NCI-H510A treated with DMSO at 0.1 percent for 48 hours (cell line): Measurements from ENCODE around the gene SULT1A3.
"Not testable (repeated sequence)": the region's sequence is repeated elsewhere in the genome, so short reads cannot be mapped to it uniquely, and the experiment has no call there.

Experiments used
- DNase-seq: peaks from one replicate; lab custom pipeline; 2025; lab: John Stamatoyannopoulos, UW

SULT1A3 gene

DNA sequence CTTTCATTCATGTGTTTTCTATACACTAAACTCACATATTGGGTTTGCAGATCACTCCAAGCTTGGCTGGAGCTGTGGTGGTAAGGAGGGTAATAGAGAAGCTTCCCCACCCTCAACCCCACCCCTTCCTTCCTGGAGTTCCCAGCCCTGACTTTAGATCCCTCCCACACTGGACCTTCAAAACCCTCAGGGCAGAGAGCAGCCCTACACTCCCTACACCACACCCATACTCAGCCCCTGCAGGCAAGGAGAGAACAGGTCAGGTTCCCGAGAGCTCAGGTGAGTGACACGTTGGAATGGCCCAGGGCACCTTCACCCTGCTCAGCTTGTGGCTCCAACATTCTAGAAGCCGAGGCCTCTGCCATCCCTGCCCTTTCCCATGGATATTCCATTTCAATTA lies at the start of gene SULT1A3:
SULT1A3 (plus strand) TSS at position 207 of the 400 bp plus-strand sequence. CDS start 1,474 bp downstream, outside the sequence.
- DNase-seq = not testable (repeated sequence)

DNA sequence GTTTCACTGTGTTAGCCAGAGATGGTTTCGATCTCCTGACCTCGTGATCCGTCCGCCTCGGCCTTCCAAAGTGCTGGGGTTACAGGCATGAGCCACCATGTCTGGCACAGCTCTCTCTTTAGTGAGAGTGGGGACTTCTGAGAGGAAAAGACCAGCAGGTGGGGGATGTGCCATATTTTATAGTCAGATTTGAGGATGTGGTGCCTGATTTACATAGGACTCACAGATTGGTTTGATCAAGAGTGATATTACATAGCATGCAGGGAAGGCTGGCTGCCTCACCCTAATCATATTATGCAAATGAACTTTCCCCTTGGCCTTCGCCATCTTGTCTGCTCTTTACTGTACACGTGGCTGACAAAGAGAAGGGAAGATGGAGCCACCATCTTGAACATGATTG lies 48.0 kb upstream of the SULT1A3 start:
- no peak for DNase-seq

DNA sequence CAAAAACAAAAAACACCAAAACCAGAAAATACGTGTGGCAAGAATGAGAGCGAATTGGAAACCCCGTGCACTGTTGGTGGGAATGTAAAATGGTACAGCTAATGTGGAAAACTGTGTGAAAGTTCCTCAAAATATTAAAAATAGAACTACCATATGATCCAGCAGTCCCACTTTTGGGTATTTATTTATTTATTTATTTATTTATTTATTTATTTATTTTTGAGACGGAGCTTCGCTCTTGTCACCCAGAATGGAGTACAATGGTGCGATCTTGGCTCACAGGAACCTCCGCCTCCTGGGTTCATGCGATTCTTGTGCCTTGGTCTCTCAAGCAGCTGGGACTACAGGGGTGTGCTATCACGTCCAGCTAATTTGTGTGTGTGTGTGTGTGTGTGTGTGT lies 46.5 kb upstream of the SULT1A3 start:
- DNase-seq = no peak

DNA sequence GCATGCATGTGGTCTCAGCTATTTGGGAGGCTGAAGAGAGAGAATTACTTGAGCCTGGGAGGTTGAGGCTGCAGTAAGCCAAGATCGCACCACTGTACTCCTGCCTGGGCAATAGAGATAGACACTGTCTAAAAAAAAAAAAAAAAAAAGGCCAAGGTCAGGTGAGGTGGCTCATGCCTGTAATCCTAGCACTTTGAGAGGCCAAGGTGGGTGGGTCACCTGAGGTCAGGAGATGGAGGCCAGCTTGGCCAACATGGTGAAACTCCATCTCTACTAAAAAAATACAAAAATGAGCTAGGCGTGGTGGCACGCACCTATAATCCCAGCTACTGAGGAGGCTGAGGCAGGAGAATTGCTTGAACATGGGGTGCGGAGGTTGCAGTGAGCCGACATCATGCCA lies 43.9 kb upstream of the SULT1A3 start:
- no peak for DNase-seq

DNA sequence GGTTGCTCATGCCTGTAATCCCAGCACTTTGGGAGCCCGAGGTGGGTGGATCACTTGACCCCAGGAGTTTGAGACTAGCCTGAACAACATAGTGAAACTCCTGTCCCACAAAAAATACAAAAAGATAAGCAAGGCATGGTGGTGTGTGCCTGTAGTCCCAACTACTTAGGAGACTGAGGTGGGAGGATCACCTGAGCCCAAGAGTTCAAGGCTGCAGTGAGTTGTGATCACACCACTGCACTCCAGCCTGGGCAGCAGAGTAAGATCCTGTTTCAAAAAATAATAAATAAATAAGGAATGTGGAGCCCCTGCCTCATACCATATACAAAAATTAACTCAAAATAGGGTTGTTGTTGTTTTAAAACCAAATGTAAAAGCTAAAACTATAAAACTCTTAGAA lies 41.8 kb upstream of the SULT1A3 start:
- DNase-seq = no peak

DNA sequence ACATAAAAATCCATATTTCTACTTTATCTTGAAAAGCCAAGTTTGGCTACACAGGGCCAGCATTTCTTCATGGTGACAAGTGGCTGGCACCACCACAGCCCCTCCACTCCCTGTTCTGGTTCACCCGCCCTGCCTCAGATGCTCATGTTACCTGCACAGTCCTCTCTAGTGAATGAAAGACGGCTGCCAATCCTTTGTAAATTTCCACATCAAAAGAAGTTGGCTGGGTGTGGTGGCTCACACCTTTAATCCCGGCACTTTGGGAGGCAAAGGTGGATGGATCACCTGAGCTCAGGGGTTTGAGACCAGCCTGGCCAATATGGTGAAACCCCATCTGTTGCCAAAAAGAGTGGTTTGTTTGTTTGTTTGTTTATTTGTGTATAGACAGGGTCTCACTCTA lies 35.5 kb upstream of the SULT1A3 start:
- no peak for DNase-seq

DNA sequence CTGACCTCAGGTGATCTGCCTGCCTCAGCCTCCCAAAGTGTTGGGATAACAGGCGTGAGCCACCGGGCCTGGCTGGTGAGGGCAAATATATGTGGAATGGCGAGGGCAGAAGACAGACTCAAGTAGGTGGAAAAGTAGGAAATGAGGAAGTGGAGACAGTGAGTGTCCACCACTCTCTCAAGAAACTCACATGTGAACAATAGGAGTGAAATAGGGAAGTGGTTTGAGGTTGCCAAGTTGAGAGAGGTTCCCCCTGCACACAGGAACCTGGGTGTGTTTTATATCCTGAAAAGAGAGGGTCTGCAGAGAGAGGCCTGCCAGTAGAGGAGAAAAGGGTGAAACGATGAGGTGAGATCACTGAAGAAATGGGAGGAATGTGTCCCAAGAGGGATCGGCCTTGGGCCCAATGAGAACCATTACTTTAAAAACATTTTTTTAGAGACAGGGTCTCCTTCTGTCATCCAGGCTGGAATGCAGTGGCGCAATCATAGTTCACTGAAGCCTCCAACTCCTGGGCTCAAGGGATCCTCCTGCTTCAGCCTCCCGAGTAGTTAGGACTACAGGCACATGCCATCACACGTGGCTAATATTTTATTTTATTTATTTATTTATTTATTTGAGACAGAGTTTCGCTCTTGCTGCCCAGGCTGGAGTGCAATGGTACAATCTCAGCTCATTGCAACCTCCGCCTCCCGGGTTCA lies 32.7 kb upstream of the SULT1A3 start:
- no peak for DNase-seq

DNA sequence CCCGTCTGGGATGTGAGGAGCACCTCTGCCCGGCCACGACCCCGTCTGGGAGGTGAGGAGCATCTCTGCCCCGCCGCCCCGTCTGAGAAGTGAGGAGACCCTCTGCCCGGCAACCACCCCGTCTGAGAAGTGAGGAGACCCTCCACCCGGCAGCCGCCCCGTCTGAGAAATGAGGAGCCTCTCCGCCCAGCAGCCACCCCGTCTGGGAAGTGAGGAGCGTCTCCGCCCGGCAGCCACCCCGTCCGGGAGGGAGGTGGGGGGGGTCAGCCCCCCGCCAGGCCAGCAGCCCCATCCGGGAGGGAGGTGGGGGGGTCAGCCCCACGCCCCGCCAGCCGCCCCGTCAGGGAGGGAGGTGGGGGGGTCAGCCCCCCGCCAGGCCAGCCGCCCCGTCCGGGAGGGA lies 30.3 kb upstream of the SULT1A3 start:
- not testable (repeated sequence) for DNase-seq

DNA sequence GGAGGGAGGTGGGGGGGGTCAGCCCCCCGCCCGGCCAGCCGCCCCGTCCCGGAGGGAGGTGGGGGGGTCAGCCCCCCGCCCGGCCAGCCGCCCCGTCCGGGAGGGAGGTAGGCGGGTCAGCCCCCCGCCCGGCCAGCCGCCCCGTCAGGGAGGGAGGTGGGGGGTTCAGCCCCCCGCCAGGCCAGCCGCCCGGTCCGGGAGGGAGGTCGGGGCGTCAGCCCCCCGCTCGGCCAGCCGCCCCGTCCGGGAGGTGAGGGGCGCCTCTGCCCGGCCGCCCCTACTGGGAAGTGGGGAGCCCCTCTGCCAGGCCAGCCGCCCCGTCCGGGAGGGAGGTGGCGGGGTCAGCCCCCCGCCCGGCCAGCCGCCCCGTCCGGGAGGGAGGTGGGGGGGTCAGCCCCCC lies 29.6 kb upstream of the SULT1A3 start:
- not testable (repeated sequence) for DNase-seq

DNA sequence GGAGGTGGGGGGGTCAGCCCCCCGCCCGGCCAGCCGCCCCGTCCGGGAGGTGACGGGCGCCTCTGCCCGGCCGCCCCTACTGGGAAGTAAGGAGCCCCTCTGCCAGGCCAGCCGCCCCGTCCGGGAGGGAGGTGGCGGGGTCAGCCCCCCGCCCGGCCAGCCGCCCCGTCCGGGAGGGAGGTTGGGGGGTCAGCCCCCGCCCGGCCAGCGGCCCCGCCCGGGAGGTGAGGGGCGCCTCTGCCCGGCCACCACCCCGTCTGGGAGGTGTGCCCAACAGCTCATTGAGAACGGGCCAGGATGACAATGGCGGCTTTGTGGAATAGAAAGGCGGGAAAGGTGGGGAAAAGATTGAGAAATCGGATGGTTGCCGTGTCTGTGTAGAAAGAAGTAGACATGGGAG lies 28.9 kb upstream of the SULT1A3 start:
- DNase-seq = not testable (repeated sequence)

DNA sequence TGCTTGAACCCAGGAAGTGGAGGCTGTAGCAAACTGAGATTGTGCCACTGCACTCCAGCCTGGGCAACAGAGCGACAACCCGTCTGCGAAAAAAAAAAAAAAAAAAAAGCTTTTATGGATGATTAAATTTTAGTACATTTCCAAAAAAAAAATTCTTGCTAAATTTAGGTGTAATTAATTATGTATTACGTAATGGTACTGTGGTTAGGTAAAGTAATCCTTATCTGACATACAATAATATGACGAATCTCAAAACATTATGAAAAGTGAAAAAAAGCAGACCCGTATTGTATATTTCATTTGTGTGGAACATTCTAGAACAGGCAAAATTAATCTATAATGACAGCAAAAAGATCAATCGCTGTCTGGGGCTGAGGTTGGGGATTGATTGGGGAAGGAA lies 26.0 kb upstream of the SULT1A3 start:
- DNase-seq = no peak

DNA sequence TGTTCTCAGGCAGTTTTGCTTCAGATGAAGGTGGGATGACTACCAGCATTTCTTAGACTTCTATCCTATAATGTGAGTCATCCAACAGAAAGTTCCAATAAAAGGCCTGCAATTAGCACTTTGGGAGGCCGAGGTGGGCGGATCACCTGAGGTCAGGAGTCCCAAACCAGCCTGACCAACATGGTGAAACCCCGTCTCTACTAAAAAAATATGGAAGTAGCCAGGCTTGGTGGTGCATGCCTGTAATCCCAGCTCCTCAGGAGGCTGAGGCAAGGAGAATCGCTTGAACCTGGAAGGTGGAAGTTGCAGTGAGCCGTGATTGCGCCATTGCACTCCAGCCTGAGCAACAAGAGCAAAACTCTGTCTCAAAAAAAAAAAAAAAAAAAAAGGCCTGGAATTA lies 22.2 kb upstream of the SULT1A3 start:
- DNase-seq = not testable (repeated sequence)

DNA sequence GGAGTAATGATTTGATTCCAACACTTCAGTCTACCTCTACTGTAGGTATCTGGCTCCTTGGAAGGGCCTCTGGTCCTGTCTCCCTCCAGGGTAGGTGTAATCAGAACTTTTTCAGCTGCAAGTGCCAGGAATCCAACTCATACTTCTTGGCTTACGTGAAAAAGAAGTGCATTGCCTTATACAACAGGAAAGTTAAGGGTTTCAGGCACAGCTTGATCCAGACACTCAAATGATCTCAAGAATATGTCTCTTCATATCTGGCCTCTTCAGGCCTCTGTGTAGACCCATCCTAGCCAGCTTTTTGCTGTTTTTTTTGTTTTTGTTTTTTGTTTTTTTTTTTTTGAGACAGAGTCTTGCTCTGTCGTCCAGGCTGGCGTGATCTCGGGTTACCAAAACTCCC lies 19.9 kb upstream of the SULT1A3 start:
- no peak for DNase-seq

DNA sequence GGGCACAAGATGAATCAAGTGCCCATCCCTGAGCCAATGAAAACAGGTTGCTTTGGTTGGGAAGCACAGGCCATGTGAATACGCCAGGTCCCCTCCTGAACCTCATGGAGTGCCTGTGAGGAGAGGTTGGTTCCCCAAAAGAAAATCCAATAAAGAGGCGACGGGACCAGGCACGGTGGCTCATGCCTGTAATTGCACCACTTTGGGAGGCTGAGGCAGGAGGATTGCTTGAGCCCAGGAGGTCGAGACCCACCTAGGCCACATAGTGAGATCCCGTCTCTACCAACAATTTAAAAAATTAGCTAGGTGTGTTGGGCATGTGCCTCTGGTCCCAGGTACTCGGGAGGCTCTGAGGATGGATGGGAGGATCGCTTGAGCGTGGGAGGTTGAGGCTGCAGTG lies 19.1 kb upstream of the SULT1A3 start:
- no peak for DNase-seq

DNA sequence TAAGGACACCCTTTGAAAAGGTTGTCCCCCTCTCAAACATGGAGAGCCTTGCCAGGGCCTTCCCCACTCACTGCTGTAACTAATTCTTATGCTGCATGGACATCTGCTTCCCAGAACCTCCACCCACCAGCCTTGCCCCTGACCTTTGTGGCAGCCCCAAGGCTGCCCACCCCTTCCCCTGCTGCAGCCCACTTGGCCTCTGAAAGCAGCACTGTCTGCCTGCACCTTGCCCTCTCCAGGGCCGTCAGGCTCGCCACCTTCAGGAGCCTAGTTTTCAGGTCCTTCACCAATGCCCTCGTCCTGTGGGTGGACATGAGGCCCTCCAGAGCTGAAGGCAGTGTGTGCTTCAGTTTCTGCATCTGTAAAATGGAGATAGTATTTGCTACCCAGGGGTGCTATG lies 18.3 kb upstream of the SULT1A3 start:
- DNase-seq = no peak

DNA sequence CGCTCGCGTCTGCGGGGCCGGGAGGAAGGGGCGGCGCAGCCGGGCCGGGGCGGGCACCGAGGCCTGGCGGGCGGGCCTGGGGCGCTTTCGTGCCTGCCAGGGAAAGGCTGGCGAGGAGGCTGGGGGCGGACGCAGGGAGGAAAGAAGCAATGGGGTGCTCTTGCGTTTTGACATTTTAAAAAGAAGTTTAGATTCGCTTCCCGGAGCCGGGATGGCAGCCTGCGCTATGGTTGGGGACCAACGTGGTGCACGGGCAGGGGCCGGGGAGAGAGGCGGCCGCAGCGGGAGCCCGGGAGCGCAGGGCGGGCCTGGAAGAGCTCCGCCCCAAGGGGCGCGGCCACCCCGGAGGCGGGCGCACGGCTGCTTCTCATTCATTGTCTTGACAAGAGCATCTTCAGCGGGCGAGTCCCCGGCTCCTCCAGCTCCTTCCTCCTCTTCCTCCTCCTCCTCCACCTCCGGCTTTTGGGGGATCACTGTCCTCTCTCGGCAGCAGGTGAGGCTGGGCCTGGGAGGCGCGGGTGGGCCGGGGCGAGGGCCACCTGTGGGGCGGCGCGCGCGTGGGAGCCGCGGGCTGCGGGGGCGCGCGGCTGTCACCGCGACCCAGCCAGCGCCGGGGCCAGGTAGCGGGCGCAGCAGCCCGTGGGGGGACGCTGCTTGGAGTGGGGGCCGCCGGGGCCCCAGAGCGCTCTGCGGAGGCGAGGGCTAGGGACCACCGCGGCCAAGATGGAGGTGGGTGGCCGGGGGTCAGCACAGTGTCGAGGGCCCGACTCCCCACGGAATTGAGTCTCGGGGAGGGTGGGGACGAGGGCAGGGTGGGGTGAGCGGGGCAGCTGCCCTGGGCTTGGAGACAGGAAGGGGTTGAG lies 15.6 kb upstream of the SULT1A3 start, which contains the start of gene CORO1A:
CORO1A (plus strand) TSS at position 370 of the 863 bp plus-strand sequence. CDS start 1,608 bp downstream, outside the sequence.
- DNase-seq = peak; percentile 86

DNA sequence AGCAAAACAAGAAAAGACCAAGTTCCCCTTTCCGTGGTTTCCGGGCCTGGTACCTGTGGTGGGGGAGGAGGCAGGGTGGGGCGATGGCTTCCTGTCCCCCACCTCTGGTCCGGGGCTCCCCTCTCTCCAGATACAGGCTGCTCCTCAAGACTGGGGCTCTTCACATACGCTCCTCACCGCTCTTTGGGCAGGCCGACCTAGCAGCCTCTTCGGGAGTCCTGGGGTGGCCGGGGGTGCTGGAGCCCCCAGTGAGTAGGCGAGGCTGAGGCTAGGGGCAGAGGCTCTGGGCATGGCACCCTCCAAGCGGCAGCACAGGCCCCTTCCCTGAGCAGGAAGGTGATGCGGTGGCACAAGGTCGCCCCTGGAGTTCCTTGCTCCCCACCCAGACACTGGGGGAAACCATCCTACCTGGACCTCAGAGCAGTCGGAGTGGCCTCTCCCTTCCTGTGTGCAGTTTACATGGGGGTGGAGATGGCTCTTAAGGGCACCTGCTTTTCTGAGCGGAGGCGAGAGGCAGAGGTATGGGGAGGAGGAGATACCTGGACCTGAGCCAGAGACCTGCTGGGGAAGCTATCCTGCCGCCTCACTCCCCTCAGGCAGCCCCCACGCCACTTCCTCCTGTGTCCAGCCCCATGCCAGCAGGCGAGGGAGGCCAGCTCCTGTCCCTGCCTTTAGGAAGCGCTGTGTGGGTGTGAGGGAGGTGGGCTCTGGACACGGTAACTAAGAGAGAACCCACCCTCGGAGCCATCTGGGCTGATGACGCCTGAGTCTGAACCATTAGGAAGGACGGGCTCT lies 14.8 kb upstream of the SULT1A3 start:
- peak; percentile 93 for DNase-seq

DNA sequence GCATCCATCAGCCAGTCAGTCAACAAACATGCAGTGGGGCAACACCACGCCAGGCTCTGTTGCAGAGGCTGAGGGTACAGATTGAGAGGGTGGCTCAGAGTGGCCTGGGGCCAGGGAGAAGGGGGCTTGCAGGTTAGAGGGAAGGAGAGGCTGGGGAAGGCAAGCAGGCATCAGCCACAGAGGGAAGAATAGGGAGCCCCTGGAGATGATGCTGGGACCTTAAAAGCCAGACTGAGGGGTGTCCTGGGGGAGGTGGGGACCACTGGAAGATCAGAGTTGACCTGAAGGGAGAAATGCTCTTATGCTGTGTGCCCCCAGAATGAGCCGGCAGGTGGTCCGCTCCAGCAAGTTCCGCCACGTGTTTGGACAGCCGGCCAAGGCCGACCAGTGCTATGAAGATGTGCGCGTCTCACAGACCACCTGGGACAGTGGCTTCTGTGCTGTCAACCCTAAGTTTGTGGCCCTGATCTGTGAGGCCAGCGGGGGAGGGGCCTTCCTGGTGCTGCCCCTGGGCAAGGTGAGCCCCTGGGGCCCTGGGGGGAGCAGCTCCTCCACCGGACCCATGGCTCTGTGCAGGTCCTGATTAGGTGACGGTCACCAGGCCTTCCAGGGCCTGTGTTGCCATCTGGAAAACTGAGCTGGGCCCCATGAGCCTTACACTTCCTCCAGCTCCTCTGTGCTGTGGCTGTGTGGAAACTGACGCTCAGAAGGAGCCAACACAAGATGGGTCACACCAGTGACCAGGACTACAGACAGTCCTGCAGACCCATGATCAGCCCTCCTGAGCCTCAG lies 14.0 kb upstream of the SULT1A3 start:
- no peak for DNase-seq

DNA sequence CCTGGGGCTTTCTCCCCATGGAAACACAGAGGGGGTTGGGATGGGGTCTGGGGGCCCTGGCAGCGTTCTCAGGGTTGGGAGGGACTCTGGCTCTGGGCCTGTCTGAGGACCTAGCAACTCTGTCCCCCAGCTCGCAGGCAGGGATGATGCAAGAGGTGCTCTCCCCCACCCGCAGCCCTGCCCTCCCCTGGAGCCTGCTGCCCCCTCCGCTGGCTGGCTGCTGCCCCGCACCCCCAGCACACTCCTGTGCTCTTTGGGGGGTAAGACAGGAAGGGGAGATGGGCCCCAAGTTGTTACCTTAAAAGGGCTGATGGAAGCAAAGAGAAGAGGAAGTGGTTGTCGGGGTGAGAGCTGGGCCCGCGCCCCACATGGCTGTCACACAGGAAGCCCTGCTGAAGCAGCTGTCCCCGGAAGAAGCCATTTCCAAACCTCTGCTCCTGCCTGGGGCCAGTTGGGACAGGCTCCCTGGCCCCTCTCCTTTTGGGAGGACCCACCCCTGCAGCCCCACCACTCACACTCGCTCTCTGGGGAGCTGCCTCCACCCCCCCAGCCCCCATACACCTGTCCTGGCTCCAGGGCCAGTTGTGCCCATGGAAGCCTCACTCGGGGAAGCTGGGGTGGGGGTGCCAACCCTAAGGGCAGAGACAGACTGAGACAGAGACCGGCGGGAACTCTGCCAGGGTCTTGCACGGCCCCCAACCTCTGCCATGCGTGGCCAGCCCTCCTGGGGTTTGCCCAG lies 13.2 kb upstream of the SULT1A3 start:
- no peak for DNase-seq

DNA sequence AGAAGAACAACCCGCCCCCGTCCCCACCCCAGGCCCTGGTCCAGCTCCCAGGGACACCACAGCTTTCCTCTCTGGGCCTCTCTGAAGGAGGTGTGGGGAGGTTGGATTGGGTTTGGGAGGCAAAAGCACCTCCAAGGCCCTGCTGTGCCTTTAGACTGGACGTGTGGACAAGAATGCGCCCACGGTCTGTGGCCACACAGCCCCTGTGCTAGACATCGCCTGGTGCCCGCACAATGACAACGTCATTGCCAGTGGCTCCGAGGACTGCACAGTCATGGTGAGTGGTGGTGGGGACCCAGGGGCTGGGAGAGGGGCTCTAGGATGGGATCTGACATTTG lies 12.6 kb upstream of the SULT1A3 start:
- DNase-seq = no peak
